Keratinocyte (primary cell): ENCODE measurements around the gene ZNF423. TPM values are rescaled to one million over a fixed set of nuclear protein-coding genes. Genes with fewer than 3 reads are reported as not detected.

Experiments used
- DNase-seq: peaks from one replicate; pipeline ENCODE4 v3.0.0-alpha.2; 2011; ENCODE audit warnings: low read depth, missing footprints, low spot score
- FAIRE-seq: peaks from 2 replicates; lab custom pipeline; 2011; peaks lifted over from hg19 to GRCh38; lab: Jason Lieb, UNC
- H2AFZ ChIP-seq: 2 replicates; pipeline ENCODE4 v1.6.0; 2012; ENCODE audit warnings: low read length, control low read depth, inconsistent platforms; ENCODE audit not compliant: control insufficient read depth
- H3K27ac ChIP-seq: 2 replicates; pipeline ENCODE4 v1.5.1; 2011; ENCODE audit warnings: low read length; ENCODE audit not compliant: control insufficient read depth, insufficient read depth
- H3K27me3 ChIP-seq: 3 replicates; pipeline ENCODE4 v1.6.0; 2011; ENCODE audit warnings: low read length; ENCODE audit not compliant: control insufficient read depth, insufficient read depth; ENCODE audit errors: extremely low read depth
- H3K36me3 ChIP-seq, 2 experiments: 2 replicates in 1 of 2; 3 replicates in 1 of 2; pipeline ENCODE4 v1.5.1; 2011; ENCODE audit warnings: low read length in 2 of 2, mild to moderate bottlenecking in 1 of 2; ENCODE audit not compliant: control insufficient read depth in 2 of 2, insufficient read depth in 2 of 2; ENCODE audit errors: extremely low read depth in 1 of 2
- H3K4me1 ChIP-seq: 3 replicates; pipeline ENCODE4 v1.5.1; 2011; ENCODE audit warnings: low read length; ENCODE audit not compliant: control insufficient read depth, insufficient read depth; ENCODE audit errors: extremely low read depth
- H3K4me2 ChIP-seq: 3 replicates; pipeline ENCODE4 v1.6.0; 2011; ENCODE audit warnings: low read depth, low read length; ENCODE audit not compliant: control insufficient read depth, insufficient read depth; ENCODE audit errors: extremely low read depth
- H3K4me3 ChIP-seq, 3 experiments: fragments of 200-600 bp in 1 of 3; sonication (generic) in 1 of 3; 2 replicates in 2 of 3; 3 replicates in 1 of 3; pipeline ENCODE4 v1.5.1; 2011 to 2016; ENCODE audit warnings: low read length in 3 of 3, mild to moderate bottlenecking in 3 of 3, control low read depth in 2 of 3, inconsistent platforms in 1 of 3, low read depth in 1 of 3, mixed read lengths in 1 of 3, mixed run types in 1 of 3, moderate library complexity in 1 of 3; ENCODE audit not compliant: control insufficient read depth in 2 of 3, insufficient read depth in 2 of 3; ENCODE audit errors: extremely low read depth in 1 of 3
- H3K79me2 ChIP-seq: 2 replicates; pipeline ENCODE4 v1.6.0; 2012; ENCODE audit warnings: low read length; ENCODE audit not compliant: control insufficient read depth, insufficient read depth
- H3K9ac ChIP-seq: 3 replicates; pipeline ENCODE4 v1.6.0; 2011; ENCODE audit warnings: low read length; ENCODE audit not compliant: control insufficient read depth, insufficient read depth; ENCODE audit errors: extremely low read depth
- H3K9me1 ChIP-seq: 3 replicates; pipeline ENCODE4 v1.6.0; 2011; ENCODE audit warnings: low read length; ENCODE audit not compliant: control insufficient read depth, insufficient read depth; ENCODE audit errors: extremely low read depth
- H3K9me3 ChIP-seq: 2 replicates; pipeline ENCODE4 v1.5.1; 2012; ENCODE audit warnings: low read depth, low read length; ENCODE audit not compliant: control insufficient read depth
- H4K20me1 ChIP-seq: 3 replicates; pipeline ENCODE4 v1.6.0; 2011; ENCODE audit warnings: low read length; ENCODE audit not compliant: control insufficient read depth, insufficient read depth; ENCODE audit errors: extremely low read depth
- CTCF ChIP-seq, 3 experiments: IDR thresholded peaks in 1 of 3; conservative IDR thresholded peaks in 1 of 3; optimal IDR thresholded peaks in 1 of 3; 2 replicates in 2 of 3; 3 replicates in 1 of 3; pipeline versions ENCODE3 to v1.5.1; 2011; ENCODE audit warnings: low read length in 3 of 3, mild to moderate bottlenecking in 3 of 3, moderate library complexity in 2 of 3, control low read depth in 1 of 3, inconsistent platforms in 1 of 3; ENCODE audit not compliant: insufficient read depth in 2 of 3; ENCODE audit errors: extremely low read depth in 1 of 3
- EZH2 ChIP-seq: IDR thresholded peaks from one replicate; pipeline ENCODE4 v1.6.1; 2012; ENCODE audit warnings: inconsistent platforms, mild to moderate bottlenecking, low read length, moderate library complexity
- dilution Hi-C: fragments of 300-500 bp; cut with MboI; formaldehyde crosslinking; loops from one replicate; pipeline ENCODE4 v1.7.0; 2020; ENCODE audit warnings: low sequenced_read_pairs; ENCODE audit not compliant: extremely low pct_ligation_motif_present
- polyA plus RNA-seq, 5 experiments: library from polyadenylated mRNA; depleted of rRNA in 3 of 5; stranded (reverse) in 3 of 5; stranded (forward) in 1 of 5; unstranded in 1 of 5; fragments of >200 nt; gene quantifications; 1 replicate in 1 of 5; 2 replicates in 3 of 5; 3 replicates in 1 of 5; pipeline versions ENCODE4 v1.2.1 to v1.2.3, GENCODE V29; 2011 to 2012; ENCODE audit warnings: missing spikeins in 2 of 5, low read depth in 1 of 5, low replicate concordance in 1 of 5

Gene ZNF423
- polyA plus RNA-seq, 1 donor (not counting 4 experiments of a cell fraction or from before 2014, with no cell fraction given), result 0.05 TPM

- Histone ChIP-seq H3K4me1 (no peaks in the 10 kb centered on the region), H3K27ac (no peak overlapping the region)
- no peak for FAIRE-seq
These were observed 19.7 kb downstream of the ZNF423 start for GRCh38 chr16:49836218-49836617.

GRCh38 chr16:49835161-49835777, 20.6 kb downstream of the ZNF423 start:
- no peaks in the 10 kb centered on the region for H3K9me3 ChIP-seq
- no peak for FAIRE-seq
- no peak overlapping the region for H2AFZ ChIP-seq
- DNase-seq, result no peak
- H3K4me3 ChIP-seq, result no peak overlapping the region
- H3K36me3 ChIP-seq, result no peaks in the 10 kb centered on the region
- TF ChIP-seq EZH2 (no peak), CTCF (optimal IDR thresholded peaks at IDR 0.05 in 1 of 3, IDR thresholded peaks at IDR 0.05 in 1 of 3, conservative IDR thresholded peaks at IDR 0.05 in 1 of 3; ENCODE audit: extremely low read depth in 1 of 3, insufficient read depth in 2 of 3, low read length in 3 of 3) (no peak)
- H3K79me2 ChIP-seq, result no peaks in the 10 kb centered on the region
- H3K4me2 ChIP-seq, result no peak overlapping the region
- no peaks in the 10 kb centered on the region for H4K20me1 ChIP-seq
- peaks cover 27% of the 10 kb centered on the region for H3K27me3 ChIP-seq
- H3K9ac ChIP-seq, result no peak overlapping the region
- no peaks in the 10 kb centered on the region for H3K4me1 ChIP-seq
- dilution Hi-C loops, result no loop called here
- H3K27ac ChIP-seq, result no peak overlapping the region
- H3K9me1 ChIP-seq, result no peaks in the 10 kb centered on the region

More at GRCh38 chr16:49836218-49836617, 19.7 kb downstream of the ZNF423 start:
- TF ChIP-seq CTCF (optimal IDR thresholded peaks at IDR 0.05 in 1 of 3, IDR thresholded peaks at IDR 0.05 in 1 of 3, conservative IDR thresholded peaks at IDR 0.05 in 1 of 3; ENCODE audit: extremely low read depth in 1 of 3, insufficient read depth in 2 of 3, low read length in 3 of 3) (no peak), EZH2 (no peak)
- DNase-seq, result no peak
- H3K9me1 ChIP-seq, result no peaks in the 10 kb centered on the region
- no peak overlapping the region for H3K4me2 ChIP-seq
- no peak overlapping the region for H3K4me3 ChIP-seq
- H3K27me3 ChIP-seq, result peaks cover 32% of the 10 kb centered on the region
- dilution Hi-C loops, result no loop called here
- no peaks in the 10 kb centered on the region for H3K79me2 ChIP-seq
- H3K9ac ChIP-seq, result no peak overlapping the region
- no peaks in the 10 kb centered on the region for H3K9me3 ChIP-seq
- no peaks in the 10 kb centered on the region for H3K36me3 ChIP-seq
- H2AFZ ChIP-seq, result no peak overlapping the region
- no peaks in the 10 kb centered on the region for H4K20me1 ChIP-seq
